B cell (primary cell): ENCODE measurements around the gene SLC15A3. TPM values are rescaled to one million over a fixed set of nuclear protein-coding genes. Genes with fewer than 3 reads are reported as not detected.

Source experiments
- ATAC-seq: fragments of 200-7000 bp; cut with Tn5 transposase; one replicate; pipeline ENCODE4 v1.10.0; 2021; ENCODE audit warnings: low read depth, mild to moderate bottlenecking, moderate number of reproducible peaks, moderate library complexity
- CTCF ChIA-PET: fragments of 350-600 bp; sonication (Branson Sonifier 250); formaldehyde crosslinking; loops from one replicate; lab custom pipeline; 2021; ENCODE audit warnings: antibody characterized with exemption, inconsistent platforms; lab: Charles Lee
- POLR2A ChIA-PET: fragments of 350-600 bp; sonication (Branson Sonifier 250); formaldehyde crosslinking; loops from one replicate; lab custom pipeline; 2021; ENCODE audit warnings: antibody characterized with exemption; lab: Charles Lee
- DNase-seq: peaks from one replicate; pipeline ENCODE4 v3.0.0; 2013
- H2AFZ ChIP-seq: 2 replicates; pipeline ENCODE4 v1.6.1; 2012; ENCODE audit warnings: mild to moderate bottlenecking, low read depth, low read length; ENCODE audit not compliant: insufficient read depth, poor library complexity, severe bottlenecking
- H3K27ac ChIP-seq, 2 donors: 1 replicate in 1 of 2; 2 replicates in 1 of 2; pipeline ENCODE4 v1.5.1; 2012 to 2013; ENCODE audit warnings: low read length in 2 of 2, mild to moderate bottlenecking in 2 of 2, moderate library complexity in 1 of 2
- H3K27me3 ChIP-seq, 4 experiments: fragments of 200-600 bp in 1 of 4; sonication (generic) in 1 of 4; replicated peaks in 1 of 4; 1 replicate in 2 of 4; 2 replicates in 2 of 4; pipeline versions ENCODE4 v1.6.1 to v1.7.0; 2013 to 2016; ENCODE audit warnings: low read length in 3 of 4, mild to moderate bottlenecking in 2 of 4, mixed read lengths in 1 of 4, moderate library complexity in 1 of 4; ENCODE audit not compliant: insufficient read depth in 4 of 4, control insufficient read depth in 3 of 4; ENCODE audit errors: control extremely low read depth in 1 of 4
- H3K36me3 ChIP-seq, 2 experiments: replicated peaks in 1 of 2; 1 replicate in 1 of 2; 2 replicates in 1 of 2; pipeline versions ENCODE4 v1.6.1 to v1.7.1; 2013; ENCODE audit warnings: low read length in 1 of 2; ENCODE audit not compliant: insufficient read depth in 2 of 2, control insufficient read depth in 1 of 2; ENCODE audit errors: control extremely low read depth in 1 of 2, extremely low read depth in 1 of 2
- H3K4me1 ChIP-seq, 2 donors: fragments of 200-600 bp in 1 of 2; sonication (generic) in 1 of 2; 1 replicate in 1 of 2; 2 replicates in 1 of 2; pipeline versions ENCODE4 v1.5.1 to v1.6.1; 2013 to 2017; ENCODE audit warnings: low read length in 2 of 2; ENCODE audit not compliant: control insufficient read depth in 2 of 2, insufficient read depth in 2 of 2
- H3K4me2 ChIP-seq: replicated peaks from 2 replicates; pipeline ENCODE3; 2012; ENCODE audit warnings: mild to moderate bottlenecking, low read depth, low read length; ENCODE audit not compliant: poor library complexity, severe bottlenecking
- H3K4me3 ChIP-seq, 5 experiments: fragments of 200-600 bp in 1 of 5; sonication (generic) in 1 of 5; 1 replicate in 3 of 5; 2 replicates in 2 of 5; pipeline versions ENCODE4 v1.5.1 to v1.7.0; 2011 to 2016; ENCODE audit warnings: low read length in 4 of 5, mild to moderate bottlenecking in 4 of 5, low read depth in 2 of 5, control low read depth in 1 of 5, moderate library complexity in 1 of 5; ENCODE audit not compliant: insufficient read depth in 1 of 5; ENCODE audit errors: control extremely low read depth in 1 of 5, extremely low read depth in 1 of 5
- H3K79me2 ChIP-seq: fragments of 200-600 bp; sonication (generic); one replicate; pipeline ENCODE4 v1.6.0; 2016; ENCODE audit warnings: low read length; ENCODE audit not compliant: control insufficient read depth, insufficient read depth
- H3K9ac ChIP-seq: fragments of 200-600 bp; sonication (generic); 2 replicates; pipeline ENCODE4 v1.6.1; 2017; ENCODE audit warnings: mild to moderate bottlenecking, low read length, moderate library complexity
- H3K9me3 ChIP-seq, 3 donors: one replicate each; pipeline versions ENCODE4 v1.6.1 to v1.7.1; 2013; ENCODE audit warnings: low read length in 2 of 3; ENCODE audit not compliant: control insufficient read depth in 2 of 3, insufficient read depth in 1 of 3; ENCODE audit errors: control extremely low read depth in 1 of 3
- H4K20me1 ChIP-seq: 2 replicates; pipeline ENCODE4 v1.6.0; 2012; ENCODE audit warnings: mild to moderate bottlenecking, low read length; ENCODE audit not compliant: insufficient read depth, control insufficient read depth, poor library complexity, severe bottlenecking
- H3K27ac Mint-ChIP-seq: one replicate; pipeline ENCODE4 v1.8.0; 2021; ENCODE audit warnings: mixed read lengths
- H3K27me3 Mint-ChIP-seq: one replicate; pipeline ENCODE4 v1.8.0; 2021; ENCODE audit warnings: mixed read lengths
- H3K4me1 Mint-ChIP-seq: one replicate; pipeline ENCODE4 v1.8.0; 2021; ENCODE audit warnings: mixed read lengths
- H3K4me3 Mint-ChIP-seq: one replicate; pipeline ENCODE4 v1.8.0; 2021; ENCODE audit warnings: mixed read lengths
- H3K9me3 Mint-ChIP-seq: one replicate; pipeline ENCODE4 v1.8.0; 2022; ENCODE audit warnings: mixed read lengths; ENCODE audit not compliant: insufficient read depth
- EZH2 ChIP-seq: IDR thresholded peaks from 2 replicates; pipeline ENCODE4 v1.6.1; 2012; ENCODE audit warnings: borderline replicate concordance, low read depth, mild to moderate bottlenecking, moderate library complexity, low read length; ENCODE audit not compliant: insufficient read depth, poor library complexity, severe bottlenecking
- WGBS: methylation state at CpG from one replicate; pipeline ENCODE4 v1.1.5; 2013; ENCODE audit warnings: missing lambda C conversion rate; ENCODE audit not compliant: insufficient coverage; 5-methylcytosine and 5-hydroxymethylcytosine counted together
- intact Hi-C: fragments of 100-400 bp; cut with micrococcal nuclease; formaldehyde crosslinking; loops from one replicate; pipeline ENCODE4 v1.10.0; 2022
- polyA plus RNA-seq: library from polyadenylated mRNA; depleted of rRNA; stranded (reverse); fragments of >200 nt; gene quantifications from 2 replicates; pipeline ENCODE4 v1.2.3, GENCODE V29; 2012
- total RNA-seq, 2 donors: library from RNA; stranded (reverse); fragments of 120-200 nt in 1 of 2; gene quantifications; 1 replicate in 1 of 2; 2 replicates in 1 of 2; pipeline versions ENCODE4 v1.2.3 to v1.2.4, GENCODE V29; 2013 to 2022
- TF ChIP-seq, protein P1 (sequence below): fragments of 200-600 bp; IDR thresholded peaks from one replicate; pipeline ENCODE4 v1.8.0; 2022; ENCODE audit warnings: antibody characterized with exemption, mild to moderate bottlenecking

SLC15A3 gene
- total and polyA plus RNA-seq, 2 donors (not counting 1 experiment from before 2014, with no cell fraction given) = 61.5 to 91.4 TPM

DNA sequence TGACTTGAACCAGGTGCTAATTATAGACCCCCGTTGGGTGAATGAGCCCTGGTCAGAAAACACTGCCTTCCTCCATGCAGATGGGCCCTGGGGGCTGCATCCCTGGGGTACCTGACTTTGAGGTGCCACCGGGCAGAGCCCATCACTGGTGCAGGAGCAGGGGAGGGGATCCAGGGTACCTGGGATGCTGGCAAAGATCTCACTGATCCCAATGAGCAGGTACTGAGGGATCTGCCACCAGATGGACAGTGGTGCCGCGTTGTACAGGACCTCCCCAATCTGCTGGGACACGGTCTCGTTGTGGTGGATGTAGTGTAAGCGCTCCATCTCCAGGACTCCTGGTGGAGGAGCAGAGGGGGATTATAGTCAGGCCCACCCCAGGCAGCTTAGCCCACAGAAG lies 12.7 kb downstream of the SLC15A3 start:
- Mint-ChIP-seq H3K4me3 (no peak overlapping the region), H3K4me1 (peaks cover 33% of the 10 kb centered on the region), H3K27ac (no peak overlapping the region), H3K27me3 (no peaks in the 10 kb centered on the region), H3K9me3 (no peaks in the 10 kb centered on the region)
- intact Hi-C loops = no loop called here
- Histone ChIP-seq H3K9me3 (no peaks in the 10 kb centered on the region), H3K4me3 (no peak overlapping the region), H3K9ac (no peak overlapping the region), H3K4me2 (no peak overlapping the region), H4K20me1 (peaks cover 41% of the 10 kb centered on the region), H3K27me3 (no peaks in the 10 kb centered on the region), H3K27ac (no peak overlapping the region), H2AFZ (no peak overlapping the region), H3K79me2 (peaks cover 5% of the 10 kb centered on the region), H3K36me3 (peaks cover 0 to 60% of the 10 kb centered on the region in 2 experiments), H3K4me1 (peaks cover 17 to 25% of the 10 kb centered on the region in 2 donors)
- ChIA-PET POLR2A (interaction anchor here (0.5 kb wide), 1 partner anchor 189 kb away, joined by 4 read pairs; no protein-coding TSS in a partner anchor), CTCF (interaction anchor here (0.8 to 2.5 kb wide), 4 partner anchors 14 to 30 kb away, joined by 3 to 9 read pairs (median 4); no protein-coding TSS in a partner anchor)
- DNase-seq (no peak), ATAC-seq (no peak)
- WGBS = 97% methylated on average over 7 of the region's 7 CpGs
- TF ChIP-seq, protein P1, sequence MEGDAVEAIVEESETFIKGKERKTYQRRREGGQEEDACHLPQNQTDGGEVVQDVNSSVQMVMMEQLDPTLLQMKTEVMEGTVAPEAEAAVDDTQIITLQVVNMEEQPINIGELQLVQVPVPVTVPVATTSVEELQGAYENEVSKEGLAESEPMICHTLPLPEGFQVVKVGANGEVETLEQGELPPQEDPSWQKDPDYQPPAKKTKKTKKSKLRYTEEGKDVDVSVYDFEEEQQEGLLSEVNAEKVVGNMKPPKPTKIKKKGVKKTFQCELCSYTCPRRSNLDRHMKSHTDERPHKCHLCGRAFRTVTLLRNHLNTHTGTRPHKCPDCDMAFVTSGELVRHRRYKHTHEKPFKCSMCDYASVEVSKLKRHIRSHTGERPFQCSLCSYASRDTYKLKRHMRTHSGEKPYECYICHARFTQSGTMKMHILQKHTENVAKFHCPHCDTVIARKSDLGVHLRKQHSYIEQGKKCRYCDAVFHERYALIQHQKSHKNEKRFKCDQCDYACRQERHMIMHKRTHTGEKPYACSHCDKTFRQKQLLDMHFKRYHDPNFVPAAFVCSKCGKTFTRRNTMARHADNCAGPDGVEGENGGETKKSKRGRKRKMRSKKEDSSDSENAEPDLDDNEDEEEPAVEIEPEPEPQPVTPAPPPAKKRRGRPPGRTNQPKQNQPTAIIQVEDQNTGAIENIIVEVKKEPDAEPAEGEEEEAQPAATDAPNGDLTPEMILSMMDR = no peak
- no peak for TF ChIP-seq EZH2

DNA sequence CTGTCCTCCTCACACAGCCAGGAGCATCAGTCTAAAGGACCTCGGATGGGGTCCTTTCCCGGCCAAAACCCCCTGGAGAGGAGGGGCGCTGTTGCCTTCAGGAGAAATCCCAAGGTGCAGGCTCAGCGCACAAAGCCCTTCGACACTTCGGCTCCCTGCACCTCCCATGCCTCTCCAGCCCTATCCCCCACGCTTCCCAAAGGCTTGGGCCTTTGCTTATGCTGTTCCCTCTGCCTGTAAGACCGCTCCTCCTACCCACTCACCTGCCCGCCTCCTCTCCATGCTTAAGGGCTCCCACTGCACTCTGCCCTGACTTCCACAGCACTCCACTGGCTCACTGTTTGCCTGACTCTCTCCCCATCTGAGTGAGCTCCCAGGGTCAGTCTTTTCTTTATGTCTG lies 13.5 kb downstream of the SLC15A3 start:
- 99% methylated on average over 9 of the region's 9 CpGs for WGBS
- no peak overlapping the region for H3K4me2 ChIP-seq
- Mint-ChIP-seq H3K27me3 (no peaks in the 10 kb centered on the region), H3K4me1 (peaks cover 32% of the 10 kb centered on the region), H3K27ac (peak overlapping the region; percentile 32), H3K4me3 (no peak overlapping the region), H3K9me3 (no peaks in the 10 kb centered on the region)
- H3K9me3 ChIP-seq = no peaks in the 10 kb centered on the region
- no peak overlapping the region for H3K4me3 ChIP-seq
- peaks cover 0 to 55% of the 10 kb centered on the region in 2 experiments for H3K36me3 ChIP-seq
- DNase-seq (no peak), ATAC-seq (no peak)
- H3K79me2 ChIP-seq = no peaks in the 10 kb centered on the region
- H3K27ac ChIP-seq = no peak overlapping the region
- TF ChIP-seq, protein P1 = no peak
- no peak for TF ChIP-seq EZH2
- peaks cover 33% of the 10 kb centered on the region for H4K20me1 ChIP-seq
- ChIA-PET POLR2A (no interaction called here), CTCF (no interaction called here)
- peaks cover 17 to 30% of the 10 kb centered on the region in 2 donors for H3K4me1 ChIP-seq
- no peak overlapping the region for H3K9ac ChIP-seq
- H3K27me3 ChIP-seq = no peaks in the 10 kb centered on the region
- intact Hi-C loops = no loop called here
- no peak overlapping the region for H2AFZ ChIP-seq
